Prostate gland (tissue), 2 donors: Measurements from ENCODE around the gene IFITM10.

ENCODE experiments used
- CTCF ChIP-seq, 4 experiments: fragments of 200-600 bp in 2 of 4; fragments of 450-650 bp in 2 of 4; sonication (generic) in 2 of 4; IDR thresholded peaks; 1 replicate in 3 of 4; 2 replicates in 1 of 4; pipeline ENCODE4 v1.5.1; 2016 to 2019; ENCODE audit warnings: antibody characterized with exemption in 4 of 4, mild to moderate bottlenecking in 2 of 4, moderate library complexity in 2 of 4
- POLR2AphosphoS5 ChIP-seq: sonication (generic); formaldehyde crosslinking; IDR thresholded peaks from one replicate; pipeline ENCODE4 v1.6.1; 2017; ENCODE audit warnings: antibody characterized with exemption

- TF ChIP-seq POLR2AphosphoS5 (no peak), CTCF (IDR thresholded peaks at IDR 0.05) (no peak)
Observed at GRCh38 chr11:1694846-1695547, 55.4 kb downstream of the IFITM10 start.
